ENCODE results near the gene HSPBP1.

- no peak for TF ChIP-seq CTCF (IDR thresholded peaks at IDR 0.05)
- TF ChIP-seq POLR2A (IDR thresholded peaks at IDR 0.05): no peak
- no peak for TF ChIP-seq EP300 (IDR thresholded peaks at IDR 0.05)
Observed at GRCh38 chr19:55239004-55239403, 40.9 kb downstream of the HSPBP1 start.
